Measurements from ENCODE around the gene COG7.
"Not testable (repeated sequence)": the region's sequence is repeated elsewhere in the genome, so short reads cannot be mapped to it uniquely, and the experiment has no call there.

The COG7 gene

DNA sequence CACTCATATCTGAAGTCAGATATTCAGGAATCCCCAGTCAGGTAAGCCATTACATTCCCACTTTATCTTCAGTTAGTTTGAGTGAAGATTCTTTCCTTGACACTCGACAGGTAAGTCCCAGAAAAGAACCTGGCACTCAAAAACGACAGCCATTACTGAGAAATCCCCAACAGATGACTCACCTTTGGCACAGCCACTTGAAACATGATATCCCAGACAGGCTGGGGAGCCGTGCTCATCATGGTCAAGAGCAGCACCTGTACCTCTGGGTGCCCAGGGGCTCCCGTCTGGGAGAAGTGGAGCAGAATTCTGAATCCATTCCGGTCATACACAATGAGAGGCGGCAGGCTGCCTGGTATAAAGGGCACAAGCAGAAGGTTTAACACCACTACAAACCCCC lies 16.8 kb upstream of the COG7 start:
- TF ChIP-seq, protein P1, sequence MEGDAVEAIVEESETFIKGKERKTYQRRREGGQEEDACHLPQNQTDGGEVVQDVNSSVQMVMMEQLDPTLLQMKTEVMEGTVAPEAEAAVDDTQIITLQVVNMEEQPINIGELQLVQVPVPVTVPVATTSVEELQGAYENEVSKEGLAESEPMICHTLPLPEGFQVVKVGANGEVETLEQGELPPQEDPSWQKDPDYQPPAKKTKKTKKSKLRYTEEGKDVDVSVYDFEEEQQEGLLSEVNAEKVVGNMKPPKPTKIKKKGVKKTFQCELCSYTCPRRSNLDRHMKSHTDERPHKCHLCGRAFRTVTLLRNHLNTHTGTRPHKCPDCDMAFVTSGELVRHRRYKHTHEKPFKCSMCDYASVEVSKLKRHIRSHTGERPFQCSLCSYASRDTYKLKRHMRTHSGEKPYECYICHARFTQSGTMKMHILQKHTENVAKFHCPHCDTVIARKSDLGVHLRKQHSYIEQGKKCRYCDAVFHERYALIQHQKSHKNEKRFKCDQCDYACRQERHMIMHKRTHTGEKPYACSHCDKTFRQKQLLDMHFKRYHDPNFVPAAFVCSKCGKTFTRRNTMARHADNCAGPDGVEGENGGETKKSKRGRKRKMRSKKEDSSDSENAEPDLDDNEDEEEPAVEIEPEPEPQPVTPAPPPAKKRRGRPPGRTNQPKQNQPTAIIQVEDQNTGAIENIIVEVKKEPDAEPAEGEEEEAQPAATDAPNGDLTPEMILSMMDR (IDR thresholded peaks at IDR 0.05; ENCODE audit: insufficient read depth, missing control alignments) = no peak
- DNase-seq (ENCODE audit: insufficient read length, low spot score) = no peak
- FAIRE-seq = no peak

DNA sequence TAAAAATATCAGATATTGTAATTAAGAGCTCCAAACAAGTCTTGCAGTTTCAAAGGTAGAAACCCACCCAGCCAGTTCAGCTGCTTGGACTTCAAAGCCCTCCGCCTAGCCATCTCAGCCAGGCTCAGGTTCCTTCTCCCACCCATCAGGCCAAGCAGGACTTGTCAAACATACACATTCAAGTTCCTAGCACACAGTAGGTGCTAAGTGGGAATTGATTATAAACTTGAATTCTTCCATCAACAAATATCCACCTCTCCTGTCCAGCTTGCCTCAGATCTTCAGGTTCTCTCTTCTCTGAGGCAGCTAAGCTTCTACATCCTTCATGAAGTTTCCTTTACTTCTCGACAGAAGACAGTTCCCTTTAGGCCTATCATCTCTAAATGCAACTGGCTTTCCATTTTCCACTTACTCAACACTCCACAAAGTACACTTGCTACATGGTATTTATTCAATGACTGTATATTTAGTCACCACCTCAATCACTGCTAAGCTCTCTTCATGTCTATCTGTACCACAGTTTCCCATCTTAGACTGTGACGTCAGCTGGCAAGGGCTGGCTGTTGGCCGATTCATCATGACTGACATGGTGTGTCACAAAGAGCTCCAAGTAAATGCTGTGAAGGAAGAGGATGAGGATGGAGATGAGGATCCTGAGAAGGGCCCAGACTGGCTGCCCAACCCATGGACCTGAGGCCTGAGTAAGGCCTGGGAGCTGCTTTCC lies 13.3 kb upstream of the COG7 start:
- no peak for DNase-seq (ENCODE audit: insufficient read length, low spot score)
- TF ChIP-seq, protein P1 (IDR thresholded peaks at IDR 0.05; ENCODE audit: insufficient read depth, missing control alignments) = no peak
- no peak for FAIRE-seq

- DNase-seq (ENCODE audit: insufficient read length, low spot score) = no peak
- FAIRE-seq = no peak
These were observed 12.2 kb upstream of the COG7 start for GRCh38 chr16:23465179-23465578.

DNA sequence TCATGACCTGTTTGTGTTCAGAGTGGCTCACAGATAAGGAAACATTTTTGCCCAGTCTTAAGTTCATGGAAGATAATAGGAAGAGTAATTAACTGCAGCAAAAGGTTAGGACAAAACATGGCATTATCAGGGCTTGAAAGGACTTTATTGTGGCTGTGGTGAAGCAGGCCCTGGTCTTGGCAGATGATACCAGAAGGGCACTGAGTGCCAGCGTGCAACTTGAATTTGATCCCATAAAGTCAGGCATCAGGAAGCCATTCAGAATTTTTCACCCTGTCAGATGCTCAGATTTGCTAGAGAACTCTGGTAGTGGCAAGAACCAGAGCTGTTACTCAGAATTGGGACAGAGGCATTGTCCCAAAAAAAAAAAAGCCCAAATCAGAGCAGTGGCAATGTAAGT lies 11.2 kb upstream of the COG7 start:
- FAIRE-seq (no peak), DNase-seq (ENCODE audit: insufficient read length, low spot score) (no peak)
- TF ChIP-seq, protein P1 (IDR thresholded peaks at IDR 0.05; ENCODE audit: insufficient read depth, missing control alignments) = no peak

More at GRCh38 chr16:23465179-23465578, 12.2 kb upstream of the COG7 start:
- TF ChIP-seq, protein P1 (IDR thresholded peaks at IDR 0.05; ENCODE audit: insufficient read depth, missing control alignments) = no peak

DNA sequence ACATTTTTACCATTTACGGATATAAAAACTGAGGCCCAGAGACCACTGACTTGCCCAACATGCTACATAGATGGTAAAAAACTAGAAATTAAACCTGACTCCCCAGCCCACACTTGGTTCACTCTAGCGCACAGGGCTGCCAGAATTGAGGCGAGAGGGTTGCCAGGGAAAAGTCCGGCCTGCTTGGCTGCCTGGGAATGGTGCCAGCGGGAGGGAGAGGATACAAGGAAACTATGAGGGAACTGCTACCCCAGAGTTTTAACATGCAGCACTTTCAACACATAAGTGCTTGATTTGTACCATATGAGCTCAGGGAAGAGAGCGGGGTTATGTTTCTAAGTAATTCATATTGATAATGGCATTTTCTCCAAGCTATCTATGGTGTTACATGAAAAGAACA lies 10.0 kb upstream of the COG7 start:
- DNase-seq (ENCODE audit: insufficient read length, low spot score); FAIRE-seq: not testable (repeated sequence)

GRCh38 chr16:23453338-23454052 lies 506 bp upstream of the COG7 start:
- no peak for FAIRE-seq
- DNase-seq (ENCODE audit: insufficient read length, low spot score) = no peak
- TF ChIP-seq, protein P1 (IDR thresholded peaks at IDR 0.05; ENCODE audit: insufficient read depth, missing control alignments) = no peak

DNA sequence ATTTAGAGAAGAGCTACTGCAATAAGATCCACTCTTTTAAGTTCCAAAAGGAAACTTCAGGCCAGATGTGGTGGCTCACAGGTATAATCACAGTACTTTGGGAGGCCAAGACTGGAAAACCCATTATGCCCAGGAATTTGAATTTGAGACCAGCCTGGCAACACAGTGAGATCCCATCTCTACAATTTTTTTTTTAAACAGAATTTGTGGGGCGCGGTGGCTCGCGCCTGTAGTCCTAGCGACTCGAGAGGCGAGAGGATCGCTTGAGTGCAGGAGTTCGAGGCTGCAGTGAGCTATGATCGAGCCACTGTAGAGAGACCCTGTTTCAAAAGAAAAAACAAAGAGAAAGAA lies 793 bp downstream of the COG7 start:
- DNase-seq (ENCODE audit: insufficient read length, low spot score) (no peak), FAIRE-seq (no peak)
- TF ChIP-seq, protein P1 (IDR thresholded peaks at IDR 0.05; ENCODE audit: insufficient read depth, missing control alignments) = no peak

Measured in D721Med (cell line).